Measurements from ENCODE around the gene MED26.

MED26 gene

GRCh38 chr19:16640951-16641350 is 12.9 kb upstream of the MED26 start:
- no peak for TF ChIP-seq CTCF (conservative IDR thresholded peaks at IDR 0.05)
- H3K27ac ChIP-seq = no peak overlapping the region

DNA sequence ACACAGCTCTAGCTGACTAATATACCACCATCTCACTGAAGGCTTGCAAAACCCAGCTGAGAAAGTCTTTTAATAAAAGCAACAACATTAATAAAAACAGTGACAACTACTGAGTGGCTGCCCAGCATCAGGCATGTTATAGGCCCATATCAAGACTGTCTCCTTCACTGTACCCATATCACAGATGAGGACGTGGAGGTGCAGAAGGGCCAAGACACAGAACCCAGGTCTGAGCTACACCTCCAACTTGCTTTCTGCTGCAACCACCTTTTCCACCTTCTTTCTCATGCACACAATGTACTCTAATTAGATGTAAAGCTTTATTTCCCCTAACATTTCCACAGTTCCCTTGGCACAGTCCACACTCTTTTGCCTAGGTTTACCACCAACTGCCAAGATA is 10.7 kb upstream of the MED26 start:
- H3K27ac ChIP-seq = no peak overlapping the region
- no peak for TF ChIP-seq CTCF (conservative IDR thresholded peaks at IDR 0.05)

DNA sequence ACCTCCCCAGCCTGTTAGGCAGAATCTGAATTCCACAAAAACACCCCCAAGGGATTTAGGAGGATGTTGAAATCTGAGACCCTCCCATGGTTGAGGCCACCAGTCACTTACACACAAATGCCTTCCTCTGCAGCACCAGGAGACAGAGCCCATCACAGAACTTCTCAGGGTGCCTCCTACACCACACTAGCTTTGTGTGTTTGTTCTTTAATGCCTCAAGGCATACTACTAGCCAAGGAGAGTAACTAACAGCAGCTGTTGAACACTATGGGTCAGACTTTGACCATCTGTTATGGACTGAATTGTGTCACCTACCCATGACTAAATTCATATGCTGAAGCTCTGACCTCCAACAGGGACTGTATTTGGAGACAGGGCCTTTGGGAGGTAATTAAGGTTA is 9.5 kb upstream of the MED26 start:
- H3K27ac ChIP-seq = no peak overlapping the region
- TF ChIP-seq CTCF (conservative IDR thresholded peaks at IDR 0.05) = no peak

DNA sequence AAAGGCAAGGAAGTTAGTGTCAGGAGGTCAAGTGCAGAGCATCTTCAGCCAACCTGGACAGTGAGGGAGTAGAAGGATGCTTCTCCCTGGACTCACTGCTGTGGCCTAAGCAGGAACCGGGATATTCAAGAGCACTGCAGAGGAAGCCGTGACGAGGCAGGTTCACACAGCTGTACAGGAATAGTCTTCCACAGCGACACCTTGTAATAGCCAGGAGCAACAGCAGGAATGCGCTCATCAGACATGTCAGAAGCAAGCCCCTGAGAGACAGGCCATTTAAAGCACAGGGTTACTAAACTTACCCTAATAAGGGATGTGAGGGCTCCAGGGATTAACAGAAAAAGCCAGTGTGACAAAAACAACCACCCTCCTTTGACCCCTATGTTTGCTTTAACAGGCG is 3.5 kb upstream of the MED26 start:
- H3K27ac ChIP-seq = peak overlapping the region; percentile 99; the same call in 1 of the 2 replicates
- TF ChIP-seq CTCF (conservative IDR thresholded peaks at IDR 0.05) = no peak

- no peak for TF ChIP-seq CTCF (conservative IDR thresholded peaks at IDR 0.05)
Measured at GRCh38 chr19:16628984-16629691, 1.1 kb upstream of the MED26 start.

DNA sequence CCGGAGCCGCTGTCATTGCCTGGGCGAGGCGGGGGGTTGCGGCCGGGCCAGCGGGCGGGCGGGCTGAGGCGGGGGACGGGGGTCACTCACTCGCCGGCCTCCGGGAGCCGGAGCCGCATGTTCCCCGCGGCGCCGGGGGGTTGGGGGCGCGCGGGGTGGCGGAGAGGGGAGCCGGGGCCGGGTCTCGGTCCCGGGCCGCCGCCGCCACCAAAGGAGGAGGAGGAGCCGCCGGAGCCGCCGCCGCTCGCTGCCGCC is 149 bp downstream of the MED26 start:
- peak overlapping the region; percentile 99 for H3K27ac ChIP-seq
- no peak for TF ChIP-seq CTCF (conservative IDR thresholded peaks at IDR 0.05)

More at GRCh38 chr19:16628984-16629691, 1.1 kb upstream of the MED26 start:
- H3K27ac ChIP-seq = peak overlapping the region; percentile 99

DNA sequence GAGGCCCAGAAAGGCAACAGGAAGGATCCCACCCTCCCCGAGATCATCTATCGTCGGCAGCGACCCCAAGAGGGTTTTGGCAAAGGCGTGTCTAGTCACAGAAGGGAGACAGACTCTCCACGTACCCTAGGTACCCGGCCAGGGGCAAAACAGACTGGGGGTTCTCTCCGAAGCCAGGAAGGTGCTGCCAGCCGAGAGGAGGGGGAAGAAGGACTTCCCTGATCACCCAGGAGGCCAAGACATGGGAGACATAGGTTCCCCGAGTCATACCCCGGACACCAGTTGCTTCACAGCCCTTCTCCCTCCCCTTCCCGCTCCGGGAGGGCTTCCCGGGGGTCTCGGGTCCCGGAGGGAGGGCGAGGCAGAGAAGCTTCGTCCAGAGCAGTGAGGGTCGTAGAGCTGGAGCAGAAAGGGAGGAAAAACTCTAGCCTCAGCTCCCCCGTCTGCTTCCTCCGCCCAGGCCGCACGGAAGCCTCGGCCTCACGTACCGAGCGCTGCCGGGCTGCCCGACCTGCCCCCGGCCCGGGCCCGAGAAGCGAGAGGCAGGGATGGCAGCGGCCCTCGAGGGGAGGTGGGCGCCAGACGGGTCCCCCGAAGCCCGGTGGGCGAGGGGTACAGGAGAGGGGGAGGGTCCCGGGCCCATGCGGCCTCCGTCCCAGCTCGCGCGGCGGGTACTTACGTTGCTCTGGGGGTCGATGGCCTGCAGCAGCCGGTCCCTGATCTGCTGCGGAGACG is 644 bp downstream of the MED26 start:
- H3K27ac ChIP-seq = peak overlapping the region; percentile 99
- no peak for TF ChIP-seq CTCF (conservative IDR thresholded peaks at IDR 0.05)
